Measurements from ENCODE around the gene ALG12. TPM values are rescaled to one million over a fixed set of nuclear protein-coding genes. Genes with fewer than 3 reads are reported as not detected.

ALG12 gene
- polyA plus RNA-seq (2013, experiment 1 of 2; ENCODE audit: insufficient read length) = 26.6 TPM
- 20.1 TPM for polyA plus RNA-seq (2013, experiment 2 of 2; ENCODE audit: insufficient read length)

GRCh38 chr22:49917974-49918910, at the start of gene ALG12, which contains the start of gene CRELD2:
ALG12 (minus strand) TSS chr22:49918438; CDS start chr22:49913765, 4,673 bp downstream.
CRELD2 (plus strand) TSS chr22:49918634; CDS start chr22:49918770, 136 bp downstream.
- DNase-seq = peak; percentile 96

GRCh38 chr22:49967706-49968208, 49.5 kb upstream of the ALG12 start:
- DNase-seq = no peak

- DNase-seq = no peak
Observed at GRCh38 chr22:49966774-49967705, 48.8 kb upstream of the ALG12 start.

- DNase-seq = no peak
Observed at GRCh38 chr22:49966041-49966773, 48.0 kb upstream of the ALG12 start.

- no peak for DNase-seq
Observed at GRCh38 chr22:49965091-49966040, 47.1 kb upstream of the ALG12 start.

- DNase-seq = no peak
Observed at GRCh38 chr22:49964136-49965090, 46.2 kb upstream of the ALG12 start.

GRCh38 chr22:49963647-49964026, 45.4 kb upstream of the ALG12 start:
- no peak for DNase-seq

- DNase-seq = no peak
Observed at GRCh38 chr22:49962751-49963646, 44.8 kb upstream of the ALG12 start.

- DNase-seq = peak; percentile 91
Observed at GRCh38 chr22:49962012-49962750, 43.9 kb upstream of the ALG12 start.

GRCh38 chr22:49961601-49962011, 43.4 kb upstream of the ALG12 start:
- peak; percentile 33 for DNase-seq

GRCh38 chr22:49961005-49961600, 42.9 kb upstream of the ALG12 start:
- DNase-seq = peak; percentile 14

GRCh38 chr22:49960159-49961004, 42.1 kb upstream of the ALG12 start, which contains the start of gene PIM3:
PIM3 (plus strand) TSS chr22:49960772; CDS start chr22:49960948, 176 bp downstream.
- DNase-seq = peak; percentile 96

- peak; percentile 22 for DNase-seq
Observed at GRCh38 chr22:49959782-49960158, 41.5 kb upstream of the ALG12 start.

GRCh38 chr22:49958931-49959781, 40.9 kb upstream of the ALG12 start:
- no peak for DNase-seq

GRCh38 chr22:49958366-49958921, 40.2 kb upstream of the ALG12 start:
- DNase-seq = no peak

Measured in fibroblast of skin of back (primary cell).